IMR-90 (cell line): ENCODE results near the gene QRFP.

Experiments
- MAZ ChIP-seq: IDR thresholded peaks from 2 replicates; pipeline ENCODE4 v1.6.1; 2012; ENCODE audit warnings: low read depth, mild to moderate bottlenecking, low read length, improper control_type of control experiment, moderate library complexity, borderline replicate concordance
- MXI1 ChIP-seq: IDR thresholded peaks from 2 replicates; pipeline ENCODE4 v1.6.1; 2012; ENCODE audit warnings: low read depth, mild to moderate bottlenecking, low read length, moderate library complexity, borderline replicate concordance
- POLR2A ChIP-seq: IDR thresholded peaks from 2 replicates; pipeline ENCODE4 v1.6.1; 2012; ENCODE audit warnings: mild to moderate bottlenecking, low read depth, low read length
- RAD21 ChIP-seq: IDR thresholded peaks from 2 replicates; pipeline ENCODE4 v1.6.1; 2012; ENCODE audit warnings: low read length, improper control_type of control experiment
- RCOR1 ChIP-seq: IDR thresholded peaks from 2 replicates; pipeline ENCODE4 v1.6.1; 2012; ENCODE audit warnings: mild to moderate bottlenecking, low read length, improper control_type of control experiment; ENCODE audit not compliant: insufficient replicate concordance
- RFX5 ChIP-seq: IDR thresholded peaks from 2 replicates; pipeline ENCODE4 v1.8.0; 2012; ENCODE audit warnings: low read depth, mild to moderate bottlenecking, low read length, moderate library complexity
- SMC3 ChIP-seq: fragments of 150-350 bp; IDR thresholded peaks from 2 replicates; pipeline ENCODE4 v1.6.1; 2016; ENCODE audit warnings: low read depth, mild to moderate bottlenecking, antibody characterized with exemption, low read length, moderate library complexity
- TF ChIP-seq, protein P1 (sequence below): conservative IDR thresholded peaks from 2 replicates; pipeline ENCODE4 v1.5.1; 2012; ENCODE audit warnings: mild to moderate bottlenecking, low read depth, low read length, improper control_type of control experiment

DNA sequence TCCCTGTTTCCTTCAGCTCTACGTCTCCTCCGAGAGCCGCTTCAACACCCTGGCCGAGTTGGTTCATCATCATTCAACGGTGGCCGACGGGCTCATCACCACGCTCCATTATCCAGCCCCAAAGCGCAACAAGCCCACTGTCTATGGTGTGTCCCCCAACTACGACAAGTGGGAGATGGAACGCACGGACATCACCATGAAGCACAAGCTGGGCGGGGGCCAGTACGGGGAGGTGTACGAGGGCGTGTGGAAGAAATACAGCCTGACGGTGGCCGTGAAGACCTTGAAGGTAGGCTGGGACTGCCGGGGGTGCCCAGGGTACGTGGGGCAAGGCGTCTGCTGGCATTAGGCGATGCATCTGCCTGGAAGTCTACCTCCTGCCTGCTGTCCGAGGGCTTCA, 33.9 kb downstream of the QRFP start:
- TF ChIP-seq MAZ (no peak), RAD21 (no peak), RCOR1 (no peak), MXI1 (no peak), POLR2A (no peak), RFX5 (no peak), SMC3 (no peak)
- TF ChIP-seq, protein P1, sequence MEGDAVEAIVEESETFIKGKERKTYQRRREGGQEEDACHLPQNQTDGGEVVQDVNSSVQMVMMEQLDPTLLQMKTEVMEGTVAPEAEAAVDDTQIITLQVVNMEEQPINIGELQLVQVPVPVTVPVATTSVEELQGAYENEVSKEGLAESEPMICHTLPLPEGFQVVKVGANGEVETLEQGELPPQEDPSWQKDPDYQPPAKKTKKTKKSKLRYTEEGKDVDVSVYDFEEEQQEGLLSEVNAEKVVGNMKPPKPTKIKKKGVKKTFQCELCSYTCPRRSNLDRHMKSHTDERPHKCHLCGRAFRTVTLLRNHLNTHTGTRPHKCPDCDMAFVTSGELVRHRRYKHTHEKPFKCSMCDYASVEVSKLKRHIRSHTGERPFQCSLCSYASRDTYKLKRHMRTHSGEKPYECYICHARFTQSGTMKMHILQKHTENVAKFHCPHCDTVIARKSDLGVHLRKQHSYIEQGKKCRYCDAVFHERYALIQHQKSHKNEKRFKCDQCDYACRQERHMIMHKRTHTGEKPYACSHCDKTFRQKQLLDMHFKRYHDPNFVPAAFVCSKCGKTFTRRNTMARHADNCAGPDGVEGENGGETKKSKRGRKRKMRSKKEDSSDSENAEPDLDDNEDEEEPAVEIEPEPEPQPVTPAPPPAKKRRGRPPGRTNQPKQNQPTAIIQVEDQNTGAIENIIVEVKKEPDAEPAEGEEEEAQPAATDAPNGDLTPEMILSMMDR, result no peak
